A549 treated with CpdA at 1 μM for 4 hours (cell line): ENCODE data around the gene ST8SIA3. TPM values are rescaled to one million over a fixed set of nuclear protein-coding genes. Genes with fewer than 3 reads are reported as not detected.

ENCODE experiments used
- total RNA-seq: library from RNA; stranded (reverse); fragments of 200-300 nt; extraction: Qiagen RNA extraction; gene quantifications from 5 replicates; pipeline ENCODE4 v1.2.3, GENCODE V29; 2022; ENCODE audit warnings: low read depth

ST8SIA3 gene, protein sequence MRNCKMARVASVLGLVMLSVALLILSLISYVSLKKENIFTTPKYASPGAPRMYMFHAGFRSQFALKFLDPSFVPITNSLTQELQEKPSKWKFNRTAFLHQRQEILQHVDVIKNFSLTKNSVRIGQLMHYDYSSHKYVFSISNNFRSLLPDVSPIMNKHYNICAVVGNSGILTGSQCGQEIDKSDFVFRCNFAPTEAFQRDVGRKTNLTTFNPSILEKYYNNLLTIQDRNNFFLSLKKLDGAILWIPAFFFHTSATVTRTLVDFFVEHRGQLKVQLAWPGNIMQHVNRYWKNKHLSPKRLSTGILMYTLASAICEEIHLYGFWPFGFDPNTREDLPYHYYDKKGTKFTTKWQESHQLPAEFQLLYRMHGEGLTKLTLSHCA
- total RNA-seq, result not detected in 5 replicates

DNA sequence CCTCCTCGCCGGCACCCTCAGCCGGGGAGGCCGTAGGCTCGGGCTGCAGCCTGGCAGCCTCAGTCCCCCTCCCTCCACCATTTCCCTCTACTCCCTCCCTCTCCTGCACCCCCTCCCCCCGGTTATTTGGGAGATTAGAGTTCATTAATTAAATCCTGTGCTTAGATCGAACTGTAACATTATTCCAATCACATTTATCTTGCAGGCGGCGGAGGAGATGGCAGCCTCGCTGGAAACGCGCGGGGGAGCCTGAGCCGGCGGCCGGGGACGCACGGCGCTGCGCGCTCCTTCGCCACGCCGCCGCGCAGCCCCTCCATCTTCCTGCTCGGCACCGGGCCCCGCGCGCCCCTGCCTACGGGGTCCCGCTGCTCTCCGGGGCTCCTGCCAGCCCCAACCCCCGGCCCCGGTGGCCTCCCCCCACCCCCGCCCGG is at the start of gene ST8SIA3:
TSS of gene ST8SIA3 (plus strand) at position 287 of the 431 bp plus-strand sequence. CDS start 290 bp downstream, outside the sequence.

Other genes starting within 250 kb of the ST8SIA3 start
- not detected in 5 replicates for gene BOD1L2, start 205.5 kb upstream of the ST8SIA3 start, total RNA-seq
- gene ONECUT2, start 82.8 kb downstream of the ST8SIA3 start, total RNA-seq, result 0.35 to 0.67 TPM (median 0.41 TPM) in 5 replicates
- gene FECH, start 234.1 kb downstream of the ST8SIA3 start, total RNA-seq, result 36.3 to 44.3 TPM (median 42.2 TPM) in 5 replicates